ENCODE results near the gene THTPA.

THTPA gene

DNA sequence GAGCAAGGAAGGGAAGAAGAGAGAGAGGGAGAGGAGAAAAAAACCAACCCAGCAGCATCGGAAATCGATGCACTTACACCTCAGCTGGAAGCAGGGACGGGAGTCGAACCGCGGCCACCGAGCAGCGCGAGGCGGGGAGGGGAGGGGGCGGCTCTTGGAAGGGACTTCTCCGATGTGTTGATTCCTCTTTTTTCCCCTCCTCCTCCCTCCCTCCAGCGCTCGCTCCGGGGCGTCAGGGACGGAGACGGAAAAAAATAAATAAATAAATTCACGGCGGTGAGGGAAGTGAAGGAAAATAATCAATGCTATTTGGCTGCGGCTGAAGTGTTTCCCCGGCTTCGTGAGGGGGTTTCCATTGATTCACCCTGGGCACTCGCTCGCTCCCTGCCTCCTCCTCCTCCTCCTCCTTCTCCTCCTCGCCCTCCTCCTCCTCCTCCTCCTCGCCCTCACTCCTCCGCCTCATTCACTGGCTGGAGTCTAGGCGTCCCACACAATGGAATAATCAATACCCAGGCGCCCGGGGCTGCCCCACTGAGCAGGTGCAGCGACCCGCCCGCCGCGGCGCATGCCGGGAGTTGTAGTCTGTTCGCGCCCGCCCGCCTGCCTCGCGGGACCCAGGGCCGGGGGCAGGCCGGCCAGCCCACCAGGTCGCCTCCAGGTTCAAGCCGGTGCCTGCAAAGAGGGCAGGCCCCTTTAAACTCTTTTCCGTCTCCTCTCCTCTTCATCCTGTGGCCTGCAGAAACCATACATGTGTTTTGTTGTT is 4.6 kb upstream of the THTPA start, which contains the start of gene ZFHX2:
Gene ZFHX2, minus strand, starts transcription at position 500 of the 763 bp plus-strand sequence. CDS start 16,440 bp downstream, outside the sequence.
- Histone ChIP-seq H3K27ac (no peak within 1 kb of the TSS), H3K4me3 (ENCODE audit: low read depth, low read length) (peak within 1 kb of the TSS; percentile 55), H3K27me3 (replicated peaks) (no peaks in the 10 kb centered on the region), H3K36me3 (replicated peaks) (no peaks in the 10 kb centered on the region)
- peak; percentile 30 for DNase-seq
- in situ Hi-C loops (cut with HindIII; ENCODE audit: low pct_ligation_motif_present, low sequenced_read_pairs), result no loop called here
- TF ChIP-seq, protein P1, sequence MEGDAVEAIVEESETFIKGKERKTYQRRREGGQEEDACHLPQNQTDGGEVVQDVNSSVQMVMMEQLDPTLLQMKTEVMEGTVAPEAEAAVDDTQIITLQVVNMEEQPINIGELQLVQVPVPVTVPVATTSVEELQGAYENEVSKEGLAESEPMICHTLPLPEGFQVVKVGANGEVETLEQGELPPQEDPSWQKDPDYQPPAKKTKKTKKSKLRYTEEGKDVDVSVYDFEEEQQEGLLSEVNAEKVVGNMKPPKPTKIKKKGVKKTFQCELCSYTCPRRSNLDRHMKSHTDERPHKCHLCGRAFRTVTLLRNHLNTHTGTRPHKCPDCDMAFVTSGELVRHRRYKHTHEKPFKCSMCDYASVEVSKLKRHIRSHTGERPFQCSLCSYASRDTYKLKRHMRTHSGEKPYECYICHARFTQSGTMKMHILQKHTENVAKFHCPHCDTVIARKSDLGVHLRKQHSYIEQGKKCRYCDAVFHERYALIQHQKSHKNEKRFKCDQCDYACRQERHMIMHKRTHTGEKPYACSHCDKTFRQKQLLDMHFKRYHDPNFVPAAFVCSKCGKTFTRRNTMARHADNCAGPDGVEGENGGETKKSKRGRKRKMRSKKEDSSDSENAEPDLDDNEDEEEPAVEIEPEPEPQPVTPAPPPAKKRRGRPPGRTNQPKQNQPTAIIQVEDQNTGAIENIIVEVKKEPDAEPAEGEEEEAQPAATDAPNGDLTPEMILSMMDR (IDR thresholded peaks at IDR 0.05; ENCODE audit: low read depth, low read length, missing control alignments), result no peak

DNA sequence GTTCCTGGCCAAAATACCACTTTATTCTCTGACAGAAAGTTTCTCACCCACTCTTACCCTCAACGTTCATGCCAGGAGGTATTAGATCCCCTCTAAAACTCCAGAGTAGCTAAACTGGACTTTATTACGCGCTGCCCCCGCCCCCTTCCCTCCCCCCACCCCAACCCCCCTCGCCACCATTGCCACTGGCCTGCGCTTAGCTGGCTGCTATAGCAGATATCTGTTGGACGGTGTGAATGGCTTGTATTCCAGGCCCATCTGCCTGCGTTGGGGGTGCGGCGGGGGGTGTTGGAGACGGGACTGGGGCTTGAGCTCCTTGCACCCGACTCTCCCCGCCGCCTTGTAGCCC is 564 bp upstream of the THTPA start:
- Histone ChIP-seq H3K27ac (peak overlapping the region; percentile 92), H3K36me3 (replicated peaks) (peaks cover 6% of the 10 kb centered on the region), H3K27me3 (replicated peaks) (no peaks in the 10 kb centered on the region), H3K4me3 (ENCODE audit: low read depth, low read length) (peak overlapping the region; percentile 86)
- no peak for DNase-seq
- in situ Hi-C loops (cut with HindIII; ENCODE audit: low pct_ligation_motif_present, low sequenced_read_pairs), result no loop called here
- TF ChIP-seq, protein P1 (IDR thresholded peaks at IDR 0.05; ENCODE audit: low read depth, low read length, missing control alignments), result no peak

DNA sequence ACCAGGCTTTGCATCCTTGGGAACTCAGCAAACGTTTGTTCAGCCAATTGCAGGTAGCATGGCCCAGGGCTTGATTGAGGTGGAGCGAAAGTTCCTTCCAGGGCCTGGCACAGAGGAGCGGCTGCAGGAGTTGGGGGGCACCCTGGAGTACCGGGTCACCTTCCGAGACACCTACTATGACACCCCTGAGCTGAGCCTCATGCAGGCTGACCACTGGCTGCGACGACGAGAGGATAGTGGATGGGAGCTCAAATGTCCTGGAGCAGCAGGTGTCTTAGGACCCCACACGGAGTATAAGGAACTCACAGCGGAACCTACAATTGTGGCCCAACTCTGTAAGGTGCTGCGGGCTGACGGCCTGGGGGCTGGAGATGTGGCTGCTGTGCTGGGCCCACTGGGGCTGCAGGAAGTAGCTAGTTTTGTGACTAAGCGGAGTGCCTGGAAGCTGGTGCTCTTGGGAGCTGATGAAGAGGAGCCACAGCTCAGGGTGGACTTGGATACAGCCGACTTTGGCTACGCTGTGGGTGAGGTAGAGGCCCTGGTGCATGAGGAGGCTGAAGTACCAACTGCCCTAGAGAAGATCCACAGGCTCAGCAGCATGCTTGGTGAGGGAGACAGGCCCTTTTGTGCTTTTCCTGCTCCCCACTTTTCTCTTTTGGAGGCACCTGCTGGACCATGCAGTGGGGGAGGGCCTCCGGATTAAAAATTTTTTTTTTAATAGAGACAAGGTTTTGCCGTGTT is 799 bp downstream of the THTPA start:
- in situ Hi-C loops (cut with HindIII; ENCODE audit: low pct_ligation_motif_present, low sequenced_read_pairs), result no loop called here
- no peak overlapping the region for H3K27ac ChIP-seq
- peak overlapping the region; percentile 86 for H3K4me3 ChIP-seq (ENCODE audit: low read depth, low read length)
- H3K27me3 ChIP-seq (replicated peaks), result no peaks in the 10 kb centered on the region
- DNase-seq, result no peak
- TF ChIP-seq, protein P1 (IDR thresholded peaks at IDR 0.05; ENCODE audit: low read depth, low read length, missing control alignments), result no peak
- H3K36me3 ChIP-seq (replicated peaks), result peaks cover 6% of the 10 kb centered on the region

DNA sequence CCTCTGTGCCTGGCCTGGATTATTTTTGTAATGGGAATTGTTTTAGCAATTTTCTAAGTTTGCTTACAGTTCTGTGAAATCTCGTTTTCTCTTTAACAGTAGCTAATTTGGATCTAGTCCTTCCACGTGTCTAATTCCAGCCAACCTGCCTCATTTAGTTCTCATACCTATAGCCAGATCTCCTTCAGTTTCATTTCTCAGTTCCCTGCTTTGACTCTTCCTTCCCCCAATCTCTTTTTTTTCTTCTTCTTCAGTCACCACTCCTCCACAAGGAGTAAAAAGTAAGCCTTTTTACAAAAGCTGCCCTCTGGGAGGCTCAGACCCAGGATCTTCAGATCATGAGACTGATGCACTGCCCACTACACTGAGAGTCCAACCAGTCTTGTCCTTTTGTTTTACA is 1.4 kb downstream of the THTPA start:
- Histone ChIP-seq H3K27ac (no peak overlapping the region), H3K27me3 (replicated peaks) (no peaks in the 10 kb centered on the region), H3K4me3 (ENCODE audit: low read depth, low read length) (no peak overlapping the region), H3K36me3 (replicated peaks) (peaks cover 6% of the 10 kb centered on the region)
- in situ Hi-C loops (cut with HindIII; ENCODE audit: low pct_ligation_motif_present, low sequenced_read_pairs), result no loop called here
- TF ChIP-seq, protein P1 (IDR thresholded peaks at IDR 0.05; ENCODE audit: low read depth, low read length, missing control alignments), result no peak
- DNase-seq, result no peak

DNA sequence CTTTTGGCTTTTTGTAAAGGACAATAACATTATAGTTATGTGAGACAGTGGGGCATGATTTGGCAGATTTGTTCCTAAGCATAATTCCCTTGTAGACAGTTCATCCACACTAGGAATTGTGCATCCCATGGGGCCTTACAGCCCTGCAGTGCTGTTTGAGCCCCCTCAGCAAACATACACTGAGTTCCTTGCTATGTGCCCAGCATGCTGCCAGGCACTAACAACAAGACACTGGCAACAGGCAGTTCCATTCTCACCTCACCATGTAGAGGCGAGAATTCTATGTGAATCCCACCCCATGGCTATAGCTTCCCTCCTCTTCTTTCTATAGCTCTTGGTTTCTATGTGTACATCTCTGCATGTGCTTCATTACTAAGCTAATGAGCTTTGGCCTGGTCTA is 1.9 kb downstream of the THTPA start:
- no peak for DNase-seq
- H3K27ac ChIP-seq, result no peak overlapping the region
- in situ Hi-C loops (cut with HindIII; ENCODE audit: low pct_ligation_motif_present, low sequenced_read_pairs), result no loop called here
- H3K4me3 ChIP-seq (ENCODE audit: low read depth, low read length), result no peak overlapping the region
- peaks cover 6% of the 10 kb centered on the region for H3K36me3 ChIP-seq (replicated peaks)
- TF ChIP-seq, protein P1 (IDR thresholded peaks at IDR 0.05; ENCODE audit: low read depth, low read length, missing control alignments), result no peak
- H3K27me3 ChIP-seq (replicated peaks), result no peaks in the 10 kb centered on the region
